Measurements from ENCODE around the gene SMIM45.
A peak's percentile ranks its signal among the peaks of the same experiment; 100 is the strongest.

SMIM45 gene

DNA sequence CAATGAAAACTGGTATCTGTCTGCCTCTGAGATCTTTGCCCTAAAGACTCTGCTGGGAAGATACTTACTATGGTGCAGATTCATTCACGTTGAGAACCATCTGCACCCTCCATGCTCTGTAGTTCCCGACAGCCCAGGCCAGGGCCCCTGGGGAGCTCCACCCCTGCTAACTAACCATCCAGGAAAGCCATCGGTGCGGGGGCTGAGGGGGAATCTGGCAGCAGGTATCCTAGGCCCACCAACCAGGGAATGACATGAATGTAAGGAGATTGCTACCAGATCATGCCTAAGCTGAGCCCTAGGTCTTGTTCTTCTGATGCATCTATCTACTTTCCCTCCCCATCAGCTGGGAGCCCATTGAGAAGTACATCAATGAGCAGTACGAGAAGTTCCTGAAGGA is 35.3 kb downstream of the SMIM45 start:
- H3K4me1 ChIP-seq (ENCODE audit: control insufficient read depth, insufficient read depth, low read length), result peaks cover 3% of the 10 kb centered on the region
- no peak overlapping the region for H3K27ac ChIP-seq (ENCODE audit: low read length)
- H3K9me3 ChIP-seq (ENCODE audit: control insufficient read depth, low read depth, low read length), result no peaks in the 10 kb centered on the region
- no peak overlapping the region for H3K4me3 ChIP-seq (ENCODE audit: low read length)
- H3K36me3 ChIP-seq (ENCODE audit: control insufficient read depth, insufficient read depth, low read length), result no peaks in the 10 kb centered on the region
- no peak for DNase-seq
- H3K27me3 ChIP-seq (ENCODE audit: control insufficient read depth, insufficient read depth, low read length), result no peaks in the 10 kb centered on the region
- WGBS (ENCODE audit: insufficient coverage, low lambda C conversion rate), result no CpG with 5 or more reads among the region's 5 CpGs

DNA sequence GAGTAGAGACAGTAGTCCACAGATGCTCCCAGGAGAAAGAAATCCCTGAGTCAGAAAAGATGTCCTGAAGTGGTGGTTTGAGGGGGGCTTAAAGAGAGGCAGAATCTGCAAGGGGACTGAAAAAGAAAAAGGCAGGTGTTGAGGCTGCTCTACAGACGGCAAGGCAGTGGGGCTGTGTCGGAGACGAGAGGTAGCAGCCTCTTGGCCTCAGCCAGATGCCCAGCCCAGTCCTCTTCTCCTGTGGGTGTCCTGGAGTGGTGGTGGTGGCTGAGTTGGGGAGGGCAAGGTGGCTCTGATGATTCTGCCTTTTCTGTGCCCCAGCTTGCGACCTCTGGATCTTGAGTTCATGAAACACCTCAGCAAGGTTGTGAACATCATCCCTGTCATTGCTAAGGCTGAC is 37.3 kb downstream of the SMIM45 start:
- H3K27me3 ChIP-seq (ENCODE audit: control insufficient read depth, insufficient read depth, low read length), result no peaks in the 10 kb centered on the region
- H3K9me3 ChIP-seq (ENCODE audit: control insufficient read depth, low read depth, low read length), result no peaks in the 10 kb centered on the region
- no peaks in the 10 kb centered on the region for H3K4me1 ChIP-seq (ENCODE audit: control insufficient read depth, insufficient read depth, low read length)
- no peak overlapping the region for H3K4me3 ChIP-seq (ENCODE audit: low read length)
- no peak overlapping the region for H3K27ac ChIP-seq (ENCODE audit: low read length)
- no peaks in the 10 kb centered on the region for H3K36me3 ChIP-seq (ENCODE audit: control insufficient read depth, insufficient read depth, low read length)
- no peak for DNase-seq
- no CpG with 5 or more reads among the region's 4 CpGs for WGBS (ENCODE audit: insufficient coverage, low lambda C conversion rate)

DNA sequence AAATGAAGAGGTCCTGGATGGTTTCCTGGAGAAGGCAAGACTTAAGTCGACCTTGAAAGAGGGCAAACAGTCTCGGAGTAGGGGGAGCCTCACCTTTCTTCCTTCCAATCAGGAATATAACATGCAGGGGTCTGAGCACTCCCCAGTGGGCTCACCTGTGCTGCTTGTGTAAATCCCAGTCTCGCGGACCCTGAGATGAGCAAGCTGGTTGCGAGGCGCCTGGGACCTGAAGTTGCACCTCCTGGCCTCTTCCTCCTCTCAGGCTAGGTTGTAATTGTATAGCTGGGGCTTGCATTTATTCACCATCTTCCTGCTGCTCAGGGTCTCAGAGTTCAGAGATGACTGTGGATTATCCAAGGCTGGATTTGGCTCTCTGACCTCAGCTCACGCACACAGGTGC is 39.2 kb downstream of the SMIM45 start:
- H3K4me3 ChIP-seq (ENCODE audit: low read length), result no peak overlapping the region
- no peaks in the 10 kb centered on the region for H3K9me3 ChIP-seq (ENCODE audit: control insufficient read depth, low read depth, low read length)
- no peaks in the 10 kb centered on the region for H3K36me3 ChIP-seq (ENCODE audit: control insufficient read depth, insufficient read depth, low read length)
- H3K27ac ChIP-seq (ENCODE audit: low read length), result no peak overlapping the region
- no peak for DNase-seq
- no peaks in the 10 kb centered on the region for H3K27me3 ChIP-seq (ENCODE audit: control insufficient read depth, insufficient read depth, low read length)
- H3K4me1 ChIP-seq (ENCODE audit: control insufficient read depth, insufficient read depth, low read length), result no peaks in the 10 kb centered on the region
- WGBS (ENCODE audit: insufficient coverage, low lambda C conversion rate), result no CpG with 5 or more reads among the region's 7 CpGs

DNA sequence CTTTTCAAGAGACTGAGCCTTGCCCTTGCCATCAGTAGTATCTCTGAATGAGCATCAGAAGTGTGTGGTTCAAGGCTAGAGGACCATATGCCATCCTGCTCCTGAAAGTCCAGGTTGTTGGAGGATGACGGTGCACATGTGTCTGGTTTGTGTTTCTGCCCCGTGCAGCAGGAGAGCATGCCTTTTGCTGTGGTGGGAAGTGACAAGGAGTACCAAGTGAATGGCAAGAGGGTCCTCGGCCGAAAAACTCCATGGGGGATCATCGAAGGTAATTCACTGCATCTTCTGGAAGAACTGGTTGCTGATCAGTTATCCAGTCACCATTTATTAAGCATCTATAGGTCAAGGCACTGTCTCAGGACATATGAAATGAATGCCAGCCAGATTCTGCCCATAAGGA is 40.5 kb downstream of the SMIM45 start:
- H3K4me3 ChIP-seq (ENCODE audit: low read length), result no peak overlapping the region
- H3K27ac ChIP-seq (ENCODE audit: low read length), result no peak overlapping the region
- DNase-seq, result no peak
- no peaks in the 10 kb centered on the region for H3K4me1 ChIP-seq (ENCODE audit: control insufficient read depth, insufficient read depth, low read length)
- H3K36me3 ChIP-seq (ENCODE audit: control insufficient read depth, insufficient read depth, low read length), result no peaks in the 10 kb centered on the region
- peaks cover 4% of the 10 kb centered on the region for H3K27me3 ChIP-seq (ENCODE audit: control insufficient read depth, insufficient read depth, low read length)
- H3K9me3 ChIP-seq (ENCODE audit: control insufficient read depth, low read depth, low read length), result no peaks in the 10 kb centered on the region
- WGBS (ENCODE audit: insufficient coverage, low lambda C conversion rate), result no CpG with 5 or more reads among the region's 5 CpGs

DNA sequence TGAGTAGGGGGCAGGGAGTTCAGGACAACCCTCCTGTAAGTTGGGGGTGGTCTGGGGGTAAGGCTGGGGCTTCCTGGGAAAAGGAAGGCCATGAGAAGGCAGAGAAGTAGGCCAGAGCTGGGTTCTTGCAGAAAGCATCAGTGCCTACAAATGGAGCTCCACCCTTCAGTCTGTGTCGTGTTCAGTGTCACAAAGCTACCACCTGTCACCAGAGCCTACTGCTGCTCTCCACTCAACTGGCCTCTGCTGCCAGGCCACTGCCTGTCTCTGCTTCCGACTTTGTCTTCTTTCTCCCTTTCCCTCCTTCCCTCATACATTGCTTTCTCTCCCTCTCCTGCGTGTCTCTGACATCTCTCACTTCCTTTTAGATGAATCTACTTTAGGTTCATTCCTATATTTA is 43.3 kb downstream of the SMIM45 start:
- 83% methylated on average over 2 of the region's 3 CpGs for WGBS (ENCODE audit: insufficient coverage, low lambda C conversion rate)
- Histone ChIP-seq H3K27me3 (ENCODE audit: control insufficient read depth, insufficient read depth, low read length) (peaks cover 4% of the 10 kb centered on the region), H3K9me3 (ENCODE audit: control insufficient read depth, low read depth, low read length) (peaks cover 6% of the 10 kb centered on the region), H3K4me1 (ENCODE audit: control insufficient read depth, insufficient read depth, low read length) (peaks cover 4% of the 10 kb centered on the region), H3K27ac (ENCODE audit: low read length) (no peak overlapping the region), H3K4me3 (ENCODE audit: low read length) (no peak overlapping the region), H3K36me3 (ENCODE audit: control insufficient read depth, insufficient read depth, low read length) (no peaks in the 10 kb centered on the region)
- no peak for DNase-seq

DNA sequence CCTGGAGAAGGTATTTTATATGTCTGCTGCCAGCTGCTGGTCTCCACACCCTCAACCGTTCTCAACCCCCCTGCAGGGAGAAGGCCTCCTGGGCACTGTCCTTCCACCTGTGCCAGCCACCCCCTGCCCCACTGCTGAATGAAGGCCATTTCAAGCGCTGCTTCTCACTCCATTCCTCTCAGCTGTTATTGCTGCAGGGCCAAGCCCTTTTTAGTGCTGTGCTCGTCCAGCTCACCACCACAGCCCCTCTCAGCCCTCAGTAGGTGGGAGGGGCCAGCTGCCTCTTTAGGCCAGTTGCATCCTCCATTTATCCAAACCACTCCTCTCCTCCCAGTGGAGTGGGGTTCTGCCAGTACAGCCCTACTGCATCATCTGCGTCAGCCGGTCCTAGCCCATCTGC is 44.9 kb downstream of the SMIM45 start:
- Histone ChIP-seq H3K4me3 (ENCODE audit: low read length) (no peak overlapping the region), H3K27me3 (ENCODE audit: control insufficient read depth, insufficient read depth, low read length) (peaks cover 4% of the 10 kb centered on the region), H3K36me3 (ENCODE audit: control insufficient read depth, insufficient read depth, low read length) (no peaks in the 10 kb centered on the region), H3K27ac (ENCODE audit: low read length) (no peak overlapping the region), H3K4me1 (ENCODE audit: control insufficient read depth, insufficient read depth, low read length) (peaks cover 4% of the 10 kb centered on the region), H3K9me3 (ENCODE audit: control insufficient read depth, low read depth, low read length) (peaks cover 6% of the 10 kb centered on the region)
- WGBS (ENCODE audit: insufficient coverage, low lambda C conversion rate), result no CpG with 5 or more reads among the region's 5 CpGs
- DNase-seq, result no peak

DNA sequence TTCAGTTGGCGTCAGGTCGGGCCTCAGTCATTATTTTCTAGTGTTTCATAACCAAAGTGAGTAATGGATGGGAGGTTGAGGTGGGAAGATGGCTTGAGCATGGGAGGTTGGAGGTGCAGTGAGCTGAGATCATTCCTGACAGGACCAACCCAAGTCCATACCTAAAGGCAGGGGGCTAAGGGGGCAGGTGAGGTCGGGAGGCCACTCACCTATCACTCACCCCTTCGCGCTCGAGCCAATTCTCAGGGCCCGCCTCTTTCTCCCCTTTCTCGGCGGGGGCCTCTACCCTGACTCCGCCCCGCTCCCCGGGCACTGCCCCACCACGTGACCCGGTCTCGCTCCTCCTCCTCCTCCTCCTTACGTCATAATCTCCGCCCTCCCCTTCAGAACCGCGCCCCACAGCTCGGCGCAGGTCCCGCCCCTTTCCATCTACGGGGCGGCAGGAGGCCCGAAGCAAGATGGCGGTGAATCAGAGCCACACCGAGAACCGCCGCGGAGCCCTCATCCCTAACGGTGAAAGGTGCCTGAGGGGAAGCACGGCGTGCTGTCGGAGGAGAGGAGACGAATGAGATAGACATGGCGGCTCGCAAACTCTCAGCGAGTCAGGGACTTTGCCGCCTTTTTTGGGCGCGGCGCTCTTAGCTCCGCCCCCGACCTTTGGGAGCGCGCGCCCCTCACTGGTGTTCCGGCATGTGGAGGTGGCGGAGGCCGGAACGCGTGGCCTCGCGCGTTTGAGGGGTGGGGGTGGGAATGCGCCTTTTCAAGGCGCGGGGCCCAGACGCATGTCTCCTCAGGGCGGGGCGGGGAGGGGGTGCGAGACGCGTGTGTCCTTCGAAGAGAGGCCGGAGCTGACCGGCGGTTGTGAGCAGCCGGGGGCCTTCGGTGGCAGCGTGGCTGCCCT is 46.7 kb downstream of the SMIM45 start, which contains the start of gene WBP2NL:
TSS of gene WBP2NL (plus strand) at position 428 of the 901 bp plus-strand sequence. CDS start at position 459, 31 bp downstream.
- peaks cover 6% of the 10 kb centered on the region for H3K9me3 ChIP-seq (ENCODE audit: control insufficient read depth, low read depth, low read length)
- WGBS (ENCODE audit: insufficient coverage, low lambda C conversion rate), result no CpG with 5 or more reads among the region's 71 CpGs
- peaks cover 4% of the 10 kb centered on the region for H3K4me1 ChIP-seq (ENCODE audit: control insufficient read depth, insufficient read depth, low read length)
- no peak within 1 kb of the TSS for H3K27ac ChIP-seq (ENCODE audit: low read length)
- H3K27me3 ChIP-seq (ENCODE audit: control insufficient read depth, insufficient read depth, low read length), result peaks cover 4% of the 10 kb centered on the region
- no peaks in the 10 kb centered on the region for H3K36me3 ChIP-seq (ENCODE audit: control insufficient read depth, insufficient read depth, low read length)
- DNase-seq, result peak; percentile 90
- peak within 1 kb of the TSS; percentile 68 for H3K4me3 ChIP-seq (ENCODE audit: low read length)

DNA sequence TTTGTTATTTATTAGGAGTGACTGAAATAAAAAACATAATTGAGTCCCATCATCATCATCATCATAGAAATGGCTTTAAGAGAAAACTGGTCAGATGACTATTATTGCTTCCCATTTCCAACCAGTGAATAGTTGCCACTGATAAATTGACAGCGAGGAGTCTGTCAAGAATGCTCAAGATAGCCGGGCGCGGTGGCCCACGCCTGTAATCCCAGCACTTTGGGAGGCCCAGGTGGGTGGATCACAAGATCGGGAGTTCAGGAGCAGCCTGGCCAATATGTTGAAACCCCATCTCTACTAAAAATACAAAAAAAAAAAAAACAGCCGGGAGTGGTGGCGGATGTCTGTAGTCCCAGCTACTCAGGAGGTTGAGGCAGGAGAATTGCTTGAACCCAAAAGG is 48.5 kb downstream of the SMIM45 start:
- H3K4me1 ChIP-seq (ENCODE audit: control insufficient read depth, insufficient read depth, low read length), result peaks cover 4% of the 10 kb centered on the region
- DNase-seq, result no peak
- WGBS (ENCODE audit: insufficient coverage, low lambda C conversion rate), result no CpG with 5 or more reads among the region's 8 CpGs
- peaks cover 4% of the 10 kb centered on the region for H3K27me3 ChIP-seq (ENCODE audit: control insufficient read depth, insufficient read depth, low read length)
- peaks cover 6% of the 10 kb centered on the region for H3K9me3 ChIP-seq (ENCODE audit: control insufficient read depth, low read depth, low read length)
- H3K27ac ChIP-seq (ENCODE audit: low read length), result no peak overlapping the region
- no peaks in the 10 kb centered on the region for H3K36me3 ChIP-seq (ENCODE audit: control insufficient read depth, insufficient read depth, low read length)
- no peak overlapping the region for H3K4me3 ChIP-seq (ENCODE audit: low read length)

DNA sequence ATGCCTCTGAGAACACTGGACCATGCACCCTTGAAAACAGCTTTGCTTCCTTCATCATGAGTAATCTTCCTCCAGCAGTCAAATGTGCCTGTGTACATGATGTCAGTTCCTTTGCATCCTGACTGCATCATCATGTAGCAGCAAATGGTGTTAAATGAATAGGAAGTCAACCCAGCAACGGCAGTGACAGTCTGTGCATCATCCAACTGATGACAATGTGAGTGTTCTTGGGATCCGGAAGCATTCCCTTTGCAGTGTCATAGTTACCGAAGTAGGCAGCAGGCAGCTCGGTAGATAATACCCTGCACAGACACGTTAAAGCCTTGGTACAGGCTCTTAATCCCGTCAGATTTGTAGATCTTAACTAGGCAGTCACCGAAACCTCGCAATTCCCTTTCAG is 49.2 kb downstream of the SMIM45 start:
- no peaks in the 10 kb centered on the region for H3K36me3 ChIP-seq (ENCODE audit: control insufficient read depth, insufficient read depth, low read length)
- H3K27ac ChIP-seq (ENCODE audit: low read length), result no peak overlapping the region
- peaks cover 4% of the 10 kb centered on the region for H3K4me1 ChIP-seq (ENCODE audit: control insufficient read depth, insufficient read depth, low read length)
- DNase-seq, result no peak
- peaks cover 6% of the 10 kb centered on the region for H3K9me3 ChIP-seq (ENCODE audit: control insufficient read depth, low read depth, low read length)
- peaks cover 4% of the 10 kb centered on the region for H3K27me3 ChIP-seq (ENCODE audit: control insufficient read depth, insufficient read depth, low read length)
- no CpG with 5 or more reads among the region's 8 CpGs for WGBS (ENCODE audit: insufficient coverage, low lambda C conversion rate)
- H3K4me3 ChIP-seq (ENCODE audit: low read length), result no peak overlapping the region

DNA sequence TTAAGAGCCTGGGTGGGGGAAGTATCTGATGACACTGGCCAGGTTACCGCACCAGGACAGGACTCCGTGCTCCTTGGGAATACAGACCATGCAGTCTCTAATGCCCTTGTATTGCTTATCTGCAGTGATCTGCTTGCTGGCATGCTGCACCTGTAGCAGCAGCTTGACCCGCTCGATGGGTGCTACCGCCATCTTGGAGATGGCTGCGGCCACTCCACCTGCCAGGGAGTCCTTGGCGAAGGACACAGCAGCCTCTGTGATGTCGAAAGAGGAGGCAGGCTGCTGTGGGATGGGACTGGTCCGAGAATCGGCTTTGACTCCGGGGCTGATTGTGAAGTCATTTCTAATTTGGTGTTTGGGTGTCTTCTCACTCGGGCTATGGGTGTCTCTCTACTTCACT is 49.8 kb downstream of the SMIM45 start:
- DNase-seq, result no peak
- Histone ChIP-seq H3K36me3 (ENCODE audit: control insufficient read depth, insufficient read depth, low read length) (no peaks in the 10 kb centered on the region), H3K4me3 (ENCODE audit: low read length) (no peak overlapping the region), H3K27me3 (ENCODE audit: control insufficient read depth, insufficient read depth, low read length) (peaks cover 4% of the 10 kb centered on the region), H3K9me3 (ENCODE audit: control insufficient read depth, low read depth, low read length) (peaks cover 6% of the 10 kb centered on the region), H3K27ac (ENCODE audit: low read length) (no peak overlapping the region), H3K4me1 (ENCODE audit: control insufficient read depth, insufficient read depth, low read length) (peaks cover 4% of the 10 kb centered on the region)
- 100% methylated on average over 1 of the region's 12 CpGs for WGBS (ENCODE audit: insufficient coverage, low lambda C conversion rate)

DNA sequence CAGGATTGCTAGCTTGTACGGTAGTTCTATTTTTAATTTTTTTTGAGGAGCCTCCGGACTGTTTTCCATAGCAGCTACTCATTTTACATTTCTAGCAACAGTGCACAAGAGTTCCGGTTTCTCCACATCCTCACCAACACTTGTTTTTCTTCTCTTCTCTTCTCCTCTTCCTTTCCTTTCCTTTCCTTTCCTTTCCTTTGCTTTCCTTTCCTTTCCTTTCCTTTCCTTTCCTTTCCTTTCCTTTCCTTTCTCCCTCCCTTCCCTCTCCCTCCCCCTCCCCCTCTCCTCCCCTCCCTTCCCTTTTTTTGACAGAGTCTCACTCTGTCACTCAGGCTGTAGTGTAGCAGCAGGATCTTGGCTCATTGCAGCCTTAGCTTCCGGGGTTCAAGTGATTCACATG is 56.0 kb downstream of the SMIM45 start:
- Histone ChIP-seq H3K27ac (ENCODE audit: low read length) (no peak overlapping the region), H3K27me3 (ENCODE audit: control insufficient read depth, insufficient read depth, low read length) (no peaks in the 10 kb centered on the region), H3K4me3 (ENCODE audit: low read length) (no peak overlapping the region), H3K9me3 (ENCODE audit: control insufficient read depth, low read depth, low read length) (peaks cover 16% of the 10 kb centered on the region), H3K36me3 (ENCODE audit: control insufficient read depth, insufficient read depth, low read length) (no peaks in the 10 kb centered on the region), H3K4me1 (ENCODE audit: control insufficient read depth, insufficient read depth, low read length) (no peaks in the 10 kb centered on the region)
- no peak for DNase-seq
- WGBS (ENCODE audit: insufficient coverage, low lambda C conversion rate), result 80% methylated on average over 2 of the region's 4 CpGs

Measured in large intestine (tissue), 3 donors.